ENCODE measurements around the gene CFAP74. TPM values are rescaled to one million over a fixed set of nuclear protein-coding genes. Genes with fewer than 3 reads are reported as not detected.

The CFAP74 gene
- total RNA-seq, 2 donors from 2014 or later = not detected

DNA sequence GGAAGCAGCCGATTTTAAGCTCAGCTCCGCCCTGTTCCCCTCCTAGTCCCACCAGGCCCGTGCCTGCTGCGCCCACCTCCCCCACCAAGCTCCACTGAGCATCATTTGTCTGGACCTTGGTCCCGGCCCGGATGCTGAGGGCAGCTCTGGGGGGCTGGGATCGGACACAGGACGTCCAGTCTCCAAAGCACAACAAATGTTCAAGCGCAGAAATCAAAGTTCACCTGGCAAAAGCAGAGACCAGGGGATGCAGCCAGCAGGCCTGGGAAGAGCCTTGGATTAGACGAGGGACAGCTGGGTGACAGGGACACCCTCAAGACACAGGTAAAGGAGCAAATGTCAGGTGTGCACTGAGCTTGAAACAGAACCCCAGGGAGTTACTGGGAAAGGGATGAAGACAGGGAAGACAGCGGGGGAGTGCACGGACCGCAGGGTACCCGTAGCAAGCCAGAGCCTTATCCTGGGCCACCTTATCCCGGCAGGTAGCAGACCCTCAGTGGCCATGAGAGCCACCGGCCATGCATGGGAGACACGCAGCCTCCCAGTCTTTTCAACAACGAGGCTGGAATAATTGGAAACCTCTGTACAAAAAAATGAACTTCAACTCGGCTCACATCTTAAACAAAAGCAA, 62.3 kb downstream of the CFAP74 start:
- no peak for DNase-seq (ENCODE audit: low spot score)
- TF ChIP-seq CTCF (IDR thresholded peaks at IDR 0.05) = no peak
- no peaks in the 10 kb centered on the region for H3K27me3 ChIP-seq (replicated peaks; ENCODE audit: insufficient read depth)

GRCh38 chr1:1940123-1940425, 63.5 kb downstream of the CFAP74 start:
- Histone ChIP-seq H3K36me3 (no peaks in the 10 kb centered on the region), H3K27me3 (replicated peaks; ENCODE audit: insufficient read depth) (no peaks in the 10 kb centered on the region), H3K27ac (no peak overlapping the region), H3K4me1 (ENCODE audit: control insufficient read depth in 1 of 2, low read depth in 2 of 2) (peaks cover 0 to 7% of the 10 kb centered on the region in 2 donors), H3K4me3 (no peak overlapping the region), H3K9me3 (no peaks in the 10 kb centered on the region)
- no peak for TF ChIP-seq CTCF (IDR thresholded peaks at IDR 0.05)
- ATAC-seq (ENCODE audit: insufficient number of reproducible peaks, low FRiP score, low read depth) = no peak
- DNase-seq (ENCODE audit: low spot score) = no peak

More for the DNA sequence above, 62.3 kb downstream of the CFAP74 start:
- Histone ChIP-seq H3K4me1 (ENCODE audit: control insufficient read depth in 1 of 2, low read depth in 2 of 2) (peaks cover 0 to 7% of the 10 kb centered on the region in 2 donors), H3K9me3 (no peaks in the 10 kb centered on the region), H3K27ac (no peak overlapping the region), H3K36me3 (no peaks in the 10 kb centered on the region), H3K4me3 (no peak overlapping the region)
- ATAC-seq (ENCODE audit: insufficient number of reproducible peaks, low FRiP score, low read depth) = no peak

DNA sequence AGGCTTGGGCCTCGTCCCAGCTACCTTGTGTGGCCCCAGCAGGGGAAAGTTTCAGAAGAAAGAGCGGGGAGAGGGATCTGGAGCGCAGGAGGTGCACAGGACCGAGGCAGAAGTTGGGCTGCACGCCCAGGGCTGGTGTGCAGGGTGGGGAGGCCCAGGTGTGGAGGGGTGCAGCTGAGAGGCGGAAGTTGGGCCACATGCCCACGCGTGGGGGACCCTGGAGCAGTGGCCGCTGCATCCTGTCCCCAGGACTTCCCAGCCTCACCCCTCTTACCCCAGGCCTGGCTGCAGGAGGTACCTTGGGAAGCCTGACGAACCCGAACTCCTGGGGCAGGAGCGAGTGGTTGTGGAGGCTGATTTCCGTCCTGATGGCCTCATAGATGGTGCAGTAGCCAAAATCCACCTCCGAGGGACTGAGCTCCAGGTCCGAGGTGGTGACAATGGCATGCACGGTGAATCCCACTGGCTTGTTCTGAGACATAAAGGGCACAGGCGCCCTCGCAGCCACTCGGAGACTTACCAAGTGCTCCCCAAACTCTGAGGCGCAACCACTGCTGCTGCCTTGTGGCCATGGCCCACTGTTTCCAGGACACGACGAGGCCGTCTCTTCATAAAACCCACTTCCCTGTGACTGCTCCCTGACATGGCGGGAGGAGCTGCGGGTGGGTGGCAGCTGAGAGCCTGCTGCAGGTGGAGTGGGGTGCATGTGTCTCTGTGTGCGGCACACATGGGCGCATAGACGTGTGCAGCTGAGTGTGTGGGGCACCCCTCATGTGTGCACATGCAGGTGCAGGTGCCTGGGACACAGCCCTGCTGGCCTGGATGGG, 64.1 kb downstream of the CFAP74 start:
- DNase-seq (ENCODE audit: low spot score) = no peak
- Histone ChIP-seq H3K27ac (no peak overlapping the region), H3K27me3 (replicated peaks; ENCODE audit: insufficient read depth) (no peaks in the 10 kb centered on the region), H3K4me3 (no peak overlapping the region), H3K9me3 (no peaks in the 10 kb centered on the region), H3K36me3 (no peaks in the 10 kb centered on the region), H3K4me1 (ENCODE audit: control insufficient read depth in 1 of 2, low read depth in 2 of 2) (peaks cover 0 to 7% of the 10 kb centered on the region in 2 donors)
- no peak for TF ChIP-seq CTCF (IDR thresholded peaks at IDR 0.05)
- ATAC-seq (ENCODE audit: insufficient number of reproducible peaks, low FRiP score, low read depth) = no peak

GRCh38 chr1:1938613-1939295, 64.8 kb downstream of the CFAP74 start:
- Histone ChIP-seq H3K36me3 (no peaks in the 10 kb centered on the region), H3K27ac (no peak overlapping the region), H3K4me3 (no peak overlapping the region), H3K4me1 (ENCODE audit: control insufficient read depth in 1 of 2, low read depth in 2 of 2) (peaks cover 0 to under 1% of the 10 kb centered on the region in 2 donors), H3K9me3 (no peaks in the 10 kb centered on the region), H3K27me3 (replicated peaks; ENCODE audit: insufficient read depth) (no peaks in the 10 kb centered on the region)
- ATAC-seq (ENCODE audit: insufficient number of reproducible peaks, low FRiP score, low read depth) = no peak
- no peak for DNase-seq (ENCODE audit: low spot score)
- TF ChIP-seq CTCF (IDR thresholded peaks at IDR 0.05) = no peak

- no peak for TF ChIP-seq CTCF (IDR thresholded peaks at IDR 0.05)
- H3K27me3 ChIP-seq (replicated peaks; ENCODE audit: insufficient read depth) = no peaks in the 10 kb centered on the region
- ATAC-seq (ENCODE audit: insufficient number of reproducible peaks, low FRiP score, low read depth) = no peak
These were observed 65.4 kb downstream of the CFAP74 start for GRCh38 chr1:1938276-1938573.

More at GRCh38 chr1:1938276-1938573, 65.4 kb downstream of the CFAP74 start:
- Histone ChIP-seq H3K27ac (no peak overlapping the region), H3K4me1 (ENCODE audit: control insufficient read depth in 1 of 2, low read depth in 2 of 2) (no peaks in the 10 kb centered on the region), H3K4me3 (no peak overlapping the region), H3K9me3 (no peaks in the 10 kb centered on the region), H3K36me3 (no peaks in the 10 kb centered on the region)
- DNase-seq (ENCODE audit: low spot score) = no peak

Data from thoracic aorta (tissue), 2 donors.